Right ventricle myocardium inferior (tissue), 1 donor: ENCODE data around the gene RAD51B. TPM values are rescaled to one million over a fixed set of nuclear protein-coding genes. Genes with fewer than 3 reads are reported as not detected.

ENCODE experiments used
- ATAC-seq: fragments of 200-7000 bp; cut with Tn5 transposase; one replicate; pipeline ENCODE4 v1.9.1; 2020; ENCODE audit warnings: mild to moderate bottlenecking, moderate library complexity
- DNase-seq: peaks from one replicate; pipeline ENCODE4 v3.0.0; 2021; ENCODE audit errors: missing footprints
- intact Hi-C: fragments of 100-400 bp; cut with DNase I; formaldehyde crosslinking; loops from one replicate; pipeline ENCODE4 v1.11.0; 2022
- total RNA-seq: library from RNA; stranded (reverse); fragmentation: NEBNext Ultra II Directional; extraction: Animal tissue kit (Norgen Biotek cat#: 25700); gene quantifications from one replicate; pipeline ENCODE4 v1.2.1, GENCODE V29; 2021
- donor health status: DM: no; HTN: yes; CAD: no; lungs with severe emphysema.

The RAD51B gene
- total RNA-seq, 1 donor from 2014 or later, result 4.1 TPM

- intact Hi-C loops, result no loop called here
- DNase-seq (no peak), ATAC-seq (no peak)
These were observed 885.4 kb downstream of the RAD51B start for GRCh38 chr14:68704736-68705720.

- ATAC-seq (peak; percentile 47), DNase-seq (no peak)
- intact Hi-C loops, result no loop called here
These were observed 886.2 kb downstream of the RAD51B start for GRCh38 chr14:68705741-68706283.

GRCh38 chr14:68707482-68707881 lies 887.9 kb downstream of the RAD51B start:
- DNase-seq, result no peak
- ATAC-seq, result peak; percentile 24
- intact Hi-C loops, result no loop called here

- intact Hi-C loops, result no loop called here
- ATAC-seq (no peak), DNase-seq (no peak)
These were observed 888.8 kb downstream of the RAD51B start for GRCh38 chr14:68708343-68708742.

- DNase-seq (no peak), ATAC-seq (no peak)
- intact Hi-C loops, result no loop called here
These were observed 889.4 kb downstream of the RAD51B start for GRCh38 chr14:68709007-68709406.

- DNase-seq (no peak), ATAC-seq (no peak)
- intact Hi-C loops, result no loop called here
These were observed 891.2 kb downstream of the RAD51B start for GRCh38 chr14:68710776-68711175.

DNA sequence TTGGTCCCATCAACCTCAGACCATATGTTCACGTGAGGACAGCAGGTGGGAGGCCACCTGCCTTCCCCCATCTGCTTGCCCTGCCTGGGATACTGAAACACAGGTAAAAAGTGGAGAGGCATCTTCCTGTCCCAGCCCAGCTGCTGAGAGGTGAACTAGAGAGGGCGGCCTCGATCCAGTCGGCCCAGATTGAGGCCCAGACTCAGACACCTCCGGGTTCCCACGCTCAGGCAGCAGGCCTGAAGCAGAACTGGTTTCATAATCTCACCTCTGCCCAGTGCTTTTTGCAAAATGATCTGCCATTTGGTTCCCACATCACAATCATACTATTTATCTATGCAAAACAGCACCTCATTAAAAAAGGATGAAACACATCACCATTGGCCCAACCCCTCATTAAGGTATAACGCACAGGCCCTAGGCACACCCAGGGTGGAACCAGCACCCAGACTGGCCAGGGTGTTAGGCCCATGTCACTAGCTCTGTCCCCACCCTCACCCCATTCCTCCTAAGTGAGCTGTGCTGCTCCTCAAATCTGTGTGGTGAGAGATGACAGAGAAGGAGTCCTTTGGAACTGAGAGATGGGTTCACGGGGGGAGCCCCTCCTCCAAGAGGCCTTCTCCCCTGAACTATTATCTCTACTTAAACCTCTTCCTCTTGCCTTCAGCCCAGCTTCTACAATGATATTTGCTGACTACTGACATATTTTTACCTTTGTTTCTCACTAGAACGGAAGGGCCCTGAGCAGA lies 892.2 kb downstream of the RAD51B start:
- no peak for DNase-seq
- intact Hi-C loops, result no loop called here
- ATAC-seq, result no peak

DNA sequence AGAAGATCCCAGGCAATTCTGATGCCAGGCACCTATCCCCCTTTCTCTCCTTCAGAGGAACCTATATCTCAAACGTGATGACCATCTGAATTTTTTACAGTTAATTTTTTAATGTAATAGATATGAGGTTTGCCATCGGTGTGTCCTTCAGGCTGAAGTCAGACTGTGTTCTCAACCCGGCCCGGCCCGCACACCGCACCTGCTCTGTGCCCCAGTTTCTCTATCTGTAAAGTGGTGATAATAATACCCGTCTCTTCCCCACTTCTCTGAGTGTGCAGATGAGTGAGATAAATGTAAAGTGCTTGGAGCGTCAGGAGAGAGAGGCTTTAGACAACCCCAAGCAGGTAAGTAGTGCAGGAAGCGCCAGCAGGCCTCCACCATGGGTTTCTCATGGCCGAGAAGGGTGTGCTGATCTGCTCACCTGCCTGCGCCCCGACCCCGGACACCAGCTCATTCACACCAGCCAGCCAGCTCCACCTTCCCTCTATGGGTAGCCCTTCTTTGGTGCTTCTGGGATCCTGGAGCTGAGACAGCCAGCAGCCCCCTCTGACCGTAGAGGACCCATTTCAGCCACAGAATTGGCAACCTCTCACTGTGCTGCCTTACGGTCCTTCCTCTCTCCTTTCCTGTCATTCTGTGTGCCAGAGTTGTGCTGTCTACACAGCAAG lies 893.3 kb downstream of the RAD51B start:
- DNase-seq, result no peak
- intact Hi-C loops, result no loop called here

DNA sequence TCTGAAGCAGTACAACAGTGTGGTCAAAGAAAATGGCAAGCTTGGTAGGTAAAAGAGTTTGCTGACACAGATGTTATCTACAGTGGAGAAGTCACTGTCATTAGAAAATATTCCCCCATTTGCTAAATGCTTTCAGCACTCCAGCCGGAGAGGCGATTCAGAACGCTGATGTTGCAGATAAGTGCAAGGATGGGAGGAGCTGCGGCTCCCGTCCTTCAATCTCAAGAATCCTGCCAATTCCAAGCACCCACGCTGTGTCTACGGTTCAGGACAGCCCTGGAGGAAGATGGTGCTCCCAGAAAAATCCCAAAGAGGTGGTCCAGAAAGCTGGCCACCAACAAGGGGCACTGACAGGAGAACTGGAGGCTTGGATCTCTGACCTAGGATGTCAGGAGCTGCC lies 894.2 kb downstream of the RAD51B start:
- intact Hi-C loops, result no loop called here
- DNase-seq, result no peak

More for the DNA sequence above, 893.3 kb downstream of the RAD51B start:
- ATAC-seq, result no peak

GRCh38 chr14:68714991-68715924 lies 895.7 kb downstream of the RAD51B start:
- DNase-seq, result no peak
- no peak for ATAC-seq
- intact Hi-C loops, result no loop called here

More for the DNA sequence above, 894.2 kb downstream of the RAD51B start:
- no peak for ATAC-seq

DNA sequence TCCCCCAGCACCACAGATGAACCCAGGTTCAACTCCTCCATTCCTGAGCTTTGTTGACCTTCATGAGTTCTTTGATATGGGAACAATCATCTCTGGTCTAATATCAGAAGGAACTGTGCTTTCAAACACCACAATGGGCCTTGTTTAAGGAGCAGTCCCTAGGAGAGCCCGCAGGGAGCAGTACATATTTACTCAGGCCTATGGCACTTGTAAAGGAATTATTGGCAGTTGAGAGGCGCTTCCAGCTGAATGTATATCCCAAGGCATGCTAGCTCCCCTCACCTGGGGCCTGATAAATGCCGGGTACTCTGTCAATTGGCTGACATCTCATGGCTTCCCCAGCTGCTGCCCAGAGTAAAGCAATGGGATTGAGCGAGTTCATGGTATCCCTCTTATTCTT lies 897.1 kb downstream of the RAD51B start:
- ATAC-seq (no peak), DNase-seq (no peak)
- intact Hi-C loops, result no loop called here

DNA sequence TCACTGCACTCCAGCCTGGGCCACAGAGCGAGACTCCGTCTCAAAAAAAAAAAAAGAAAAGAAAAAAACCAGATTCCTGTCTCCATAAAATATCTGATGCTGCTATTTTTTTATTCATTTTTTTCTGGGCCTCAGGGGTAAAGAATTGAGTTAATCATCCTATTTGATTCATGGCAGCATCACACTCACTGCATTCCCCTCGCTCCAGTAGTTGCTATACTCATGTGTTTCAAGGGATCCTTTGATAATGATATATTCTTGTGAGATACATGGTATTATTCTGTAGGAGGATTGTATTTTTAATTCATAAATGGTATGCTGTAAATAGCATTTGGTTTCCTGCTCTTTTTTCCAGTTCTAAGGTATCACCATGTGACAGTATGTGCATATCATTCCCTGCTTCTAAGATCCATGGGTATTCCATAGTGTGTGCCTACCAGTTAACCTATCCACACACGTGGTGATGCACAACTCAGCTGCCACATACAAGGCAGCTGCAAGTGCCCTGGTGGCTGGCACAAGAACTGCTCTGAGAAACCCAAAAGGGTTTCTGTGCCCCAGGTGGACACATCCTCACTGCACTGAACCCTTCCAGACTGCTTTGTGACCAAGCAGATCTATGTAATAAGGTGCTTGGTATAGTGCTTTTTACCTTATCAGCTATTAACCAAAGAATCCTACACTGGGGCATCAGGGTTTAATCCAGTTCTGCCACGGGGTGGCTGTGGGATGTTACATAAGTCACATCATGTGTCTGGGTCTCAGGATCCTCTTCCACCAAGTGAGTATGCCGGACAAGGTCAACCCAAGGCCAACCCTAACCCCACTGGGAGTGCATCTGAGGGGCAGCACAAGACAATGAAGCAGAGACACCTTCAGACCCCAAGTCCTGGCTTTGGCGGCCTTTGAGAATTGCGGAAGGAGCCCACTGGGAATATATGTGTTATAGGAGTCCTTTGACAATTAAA lies 898.7 kb downstream of the RAD51B start:
- no peak for ATAC-seq
- no peak for DNase-seq
- intact Hi-C loops, result no loop called here

DNA sequence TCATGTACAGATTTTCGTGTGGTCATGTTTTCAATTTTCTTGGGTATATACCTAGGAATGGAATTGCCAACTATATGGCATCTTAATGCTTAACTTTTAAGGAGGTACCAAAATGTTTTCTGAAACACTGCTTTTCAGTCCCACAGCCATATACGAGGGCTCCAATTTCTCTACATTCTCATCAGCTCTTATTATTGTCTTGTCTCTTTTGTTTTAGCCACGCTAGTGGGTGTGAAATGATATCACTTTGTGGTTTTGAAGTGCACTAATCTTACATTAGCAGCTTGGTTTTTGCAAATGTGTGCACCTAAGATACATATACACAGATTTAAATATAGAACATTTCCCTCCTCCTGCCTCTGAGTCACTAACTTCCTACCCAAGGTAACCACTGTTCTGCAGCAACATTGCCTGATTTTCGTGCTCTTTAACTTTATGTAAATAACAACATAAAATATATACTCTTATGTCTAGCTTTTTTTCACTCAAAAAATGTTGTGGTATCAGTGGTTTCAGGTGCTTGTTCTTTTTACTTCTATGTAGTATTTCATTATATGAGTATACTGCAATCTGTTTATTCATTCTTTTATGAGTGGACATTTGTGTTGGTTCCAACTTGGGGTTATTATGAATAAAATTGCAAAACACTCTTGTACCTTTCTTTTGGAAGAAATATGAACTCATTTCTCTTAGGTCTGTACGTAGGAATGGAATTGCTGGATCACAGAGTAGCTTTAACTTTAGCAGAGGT lies 900.2 kb downstream of the RAD51B start:
- ATAC-seq (no peak), DNase-seq (no peak)
- intact Hi-C loops, result loop anchor here (10.0 kb wide), 1 partner anchor 475 kb away; no protein-coding TSS in a partner anchor

DNA sequence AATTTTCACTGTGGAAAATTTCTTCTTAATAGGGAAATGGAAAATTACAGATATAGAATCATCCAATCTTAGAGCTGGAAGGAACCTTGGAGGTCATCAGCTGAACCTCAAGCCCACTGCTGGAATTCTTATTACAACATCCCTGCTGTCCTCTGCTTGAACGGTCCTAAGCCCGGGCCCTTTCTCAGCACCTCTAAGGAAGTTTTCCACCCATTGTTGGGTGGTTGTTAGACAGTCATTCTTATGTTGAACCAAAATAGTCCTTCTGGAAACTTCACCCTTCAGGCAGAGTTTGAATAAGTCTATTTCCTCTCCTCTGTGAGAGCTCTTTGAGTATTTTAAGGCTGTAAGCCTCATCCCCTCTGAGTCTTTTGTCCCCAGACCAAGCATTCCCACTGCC lies 902.6 kb downstream of the RAD51B start:
- no peak for ATAC-seq
- intact Hi-C loops, result loop anchor here (10.0 kb wide), 1 partner anchor 477 kb away; no protein-coding TSS in a partner anchor
- DNase-seq, result no peak

DNA sequence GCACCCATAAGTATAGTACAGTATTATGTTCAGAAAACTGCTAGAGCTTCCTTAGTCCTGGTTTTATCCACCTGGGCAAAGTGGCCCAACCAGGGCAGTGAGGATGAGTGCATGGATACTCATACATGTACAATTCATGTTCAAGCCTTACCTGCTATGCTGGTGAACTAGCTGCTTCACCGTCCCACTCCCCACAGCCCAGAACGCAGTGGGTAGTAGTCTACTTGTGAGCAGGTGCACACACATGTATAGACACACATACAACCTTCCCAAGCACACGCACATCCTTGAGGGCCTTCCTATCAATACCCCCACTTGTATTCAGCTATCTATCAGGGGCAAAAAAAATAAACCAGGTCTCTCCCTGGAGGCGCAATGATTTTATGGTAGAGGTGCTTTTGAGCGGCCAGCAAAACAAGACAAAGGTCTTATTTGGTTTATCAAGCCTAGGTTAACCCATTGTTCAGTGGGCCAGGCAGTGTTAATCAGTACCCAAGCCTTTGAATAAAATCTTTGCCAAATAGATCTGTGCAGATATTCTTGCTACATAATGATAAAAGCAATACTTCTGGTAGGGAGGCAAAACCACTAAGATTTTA lies 903.5 kb downstream of the RAD51B start:
- intact Hi-C loops, result loop anchor here (10.0 kb wide), 1 partner anchor 478 kb away; no protein-coding TSS in a partner anchor
- ATAC-seq (no peak), DNase-seq (no peak)
